K562 (cell line): ENCODE data around the gene THADA. TPM values are rescaled to one million over a fixed set of nuclear protein-coding genes. Genes with fewer than 3 reads are reported as not detected.

Source experiments
- CLOCK ChIP-seq: fragments of 250-450 bp; sonication (Bioruptor Pico); IDR thresholded peaks from 2 replicates; pipeline ENCODE4 v1.4.0; 2020; ENCODE audit warnings: mild to moderate bottlenecking, moderate library complexity, borderline replicate concordance
- DIDO1 ChIP-seq: fragments of 450-650 bp; IDR thresholded peaks from 2 replicates; pipeline ENCODE4 v1.6.1; 2016; ENCODE audit warnings: low read depth, missing biosample characterization, missing genetic modification characterization
- HOMEZ ChIP-seq: fragments of 250-450 bp; sonication (Bioruptor Pico); IDR thresholded peaks from 2 replicates; pipeline ENCODE4 v1.4.0; 2020; ENCODE audit warnings: mild to moderate bottlenecking, moderate library complexity
- IFI16 ChIP-seq: fragments of 250-450 bp; sonication (Bioruptor Pico); IDR thresholded peaks from 2 replicates; pipeline ENCODE4 v2.1.2; 2022; ENCODE audit warnings: mild to moderate bottlenecking, inconsistent platforms
- NFYB ChIP-seq: IDR thresholded peaks from 2 replicates; pipeline ENCODE4 v1.6.1; 2011; ENCODE audit warnings: mild to moderate bottlenecking, moderate library complexity; ENCODE audit not compliant: insufficient read length; ENCODE audit errors: extremely low read depth
- PHB ChIP-seq: fragments of 250-450 bp; sonication (Bioruptor Pico); IDR thresholded peaks from 2 replicates; pipeline ENCODE4 v1.5.0; 2021
- RBM14 ChIP-seq: fragments of 200-400 bp; formaldehyde crosslinking; IDR thresholded peaks from 2 replicates; pipeline ENCODE4 v1.6.1; 2018; ENCODE audit warnings: low read depth, mild to moderate bottlenecking, low read length, moderate library complexity, borderline replicate concordance; ENCODE audit not compliant: insufficient read depth
- RBM34 ChIP-seq: fragments of 200-400 bp; formaldehyde crosslinking; IDR thresholded peaks from 2 replicates; pipeline ENCODE4 v1.6.1; 2018; ENCODE audit warnings: low read length, borderline replicate concordance; ENCODE audit not compliant: insufficient read depth
- RCOR1 ChIP-seq, 2 experiments: IDR thresholded peaks; 2 replicates each; pipeline ENCODE4 v1.6.1; 2012; ENCODE audit warnings: low read depth in 2 of 2, low read length in 2 of 2, borderline replicate concordance in 1 of 2, improper control_type of control experiment in 1 of 2
- RHOXF2B ChIP-seq: fragments of 250-450 bp; sonication (Bioruptor Pico); conservative IDR thresholded peaks from 2 replicates; pipeline ENCODE4 v1.5.1; 2021
- TCF7L2 ChIP-seq: fragments of 150-350 bp; IDR thresholded peaks from 2 replicates; pipeline ENCODE4 v1.6.1; 2016; ENCODE audit warnings: low read depth, mild to moderate bottlenecking, low read length, moderate library complexity
- TEAD1 ChIP-seq, 2 experiments: fragments of 450-650 bp in 1 of 2; sonication (generic) in 1 of 2; formaldehyde crosslinking; IDR thresholded peaks; 2 replicates each; pipeline versions ENCODE4 v1.4.0 to v1.8.0; 2020 to 2022; ENCODE audit warnings: mild to moderate bottlenecking in 2 of 2, missing genetic modification reagents in 1 of 2
- USF2 ChIP-seq: sonication (generic); formaldehyde crosslinking; IDR thresholded peaks from 2 replicates; pipeline ENCODE4 v1.5.0; 2020; ENCODE audit warnings: missing genetic modification reagents
- WHSC1 ChIP-seq: IDR thresholded peaks from one replicate; pipeline ENCODE4 v1.6.1; 2012; ENCODE audit warnings: low read length, control low read depth, inconsistent platforms
- ZNF444 ChIP-seq: fragments of 250-450 bp; sonication (Bioruptor Pico); IDR thresholded peaks from 2 replicates; pipeline ENCODE4 v1.4.0; 2020; ENCODE audit warnings: mild to moderate bottlenecking, moderate library complexity
- ZNF561 ChIP-seq: fragments of 450-650 bp; formaldehyde crosslinking; conservative IDR thresholded peaks from 2 replicates; pipeline ENCODE4 v1.4.0; 2020; ENCODE audit warnings: mild to moderate bottlenecking, moderate library complexity
- polyA plus RNA-seq, 8 experiments: library from polyadenylated mRNA; depleted of rRNA in 4 of 8; stranded (reverse) in 5 of 8; unstranded in 3 of 8; fragments of >200 nt; fragmentation: Nextera tagmentation in 2 of 8; fragmentation: Illumina TruSeq in 1 of 8; extraction: Ambion mirVana in 2 of 8; extraction: Trizol in 1 of 8; gene quantifications; 2 replicates each; pipeline versions ENCODE4 v1.2.1 to v1.2.3, GENCODE V29; 2011 to 2014; ENCODE audit warnings: inconsistent platforms in 1 of 8, missing spikeins in 1 of 8
- total RNA-seq, 7 experiments: library from RNA; depleted of rRNA in 6 of 7; stranded (reverse); fragments of >200 nt in 6 of 7; fragmentation: Illumina TruSeq in 2 of 7; extraction: Trizol in 2 of 7; gene quantifications; 2 replicates each; pipeline versions ENCODE4 v1.2.1 to v1.2.3, GENCODE V29; 2011 to 2021; ENCODE audit warnings: low replicate concordance in 1 of 7
- TF ChIP-seq, protein P1 (sequence below): fragments of 250-450 bp; sonication (Bioruptor Pico); IDR thresholded peaks from 2 replicates; pipeline ENCODE4 v1.8.0; 2021; ENCODE audit warnings: mild to moderate bottlenecking, moderate library complexity
- TF ChIP-seq, protein P2 (sequence below): sonication (generic); formaldehyde crosslinking; IDR thresholded peaks from 2 replicates; pipeline ENCODE4 v1.8.1; 2023; ENCODE audit warnings: mild to moderate bottlenecking, missing genetic modification reagents

Gene THADA
- total and polyA plus RNA-seq, 9 of the 15 experiments (the other 6 are each of a cell fraction or from before 2014, with no cell fraction given): 17.8 to 34.7 (median 31.9) TPM

DNA sequence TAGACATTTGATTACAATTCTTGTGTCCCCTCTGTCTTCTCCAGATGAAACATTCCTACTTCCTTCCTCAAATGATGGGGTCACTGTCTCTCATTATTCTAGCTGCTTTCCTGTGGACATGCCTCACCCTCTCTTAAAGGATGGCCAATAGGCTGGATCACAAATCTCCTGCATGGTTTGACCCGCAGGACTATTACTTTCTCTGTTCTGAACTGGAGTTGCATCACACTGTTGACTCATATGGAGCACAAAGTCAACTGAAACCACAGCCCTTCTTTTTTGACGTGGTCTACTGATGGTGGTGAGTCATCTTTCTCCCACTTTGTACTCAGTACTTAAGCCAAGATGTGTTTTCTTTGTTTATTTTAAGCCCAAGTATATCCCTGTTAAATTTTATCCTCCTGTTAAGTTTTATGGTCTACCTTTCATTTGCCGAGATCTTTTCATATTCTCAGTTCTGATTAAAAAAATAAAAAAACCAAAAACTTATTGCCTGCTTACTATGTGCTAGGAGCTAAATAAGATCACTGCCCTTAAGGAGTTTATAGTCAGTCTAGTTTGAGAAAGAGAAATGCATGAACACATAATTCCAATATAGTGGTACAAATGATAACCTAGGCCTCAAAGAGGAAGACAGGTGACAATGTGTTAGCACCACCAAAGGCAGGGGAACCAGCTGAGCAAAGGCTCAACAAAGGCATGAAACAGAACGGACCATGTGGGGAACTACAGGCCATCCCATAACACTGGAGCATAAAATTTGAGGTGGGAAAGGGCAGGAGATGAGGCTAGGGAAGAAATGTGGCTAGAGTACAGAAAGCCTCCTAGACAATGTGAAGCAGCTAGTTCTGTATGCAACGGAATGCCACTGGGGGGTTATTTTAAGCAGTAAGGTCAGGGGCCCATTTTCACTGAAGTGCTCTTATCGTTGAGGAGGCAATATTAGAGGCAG is 301.8 kb downstream of the THADA start (continued):
- no peak for TF ChIP-seq CLOCK (CRISPR knock-in tag)
- TF ChIP-seq RBM34: no peak
- TF ChIP-seq IFI16 (CRISPR knock-in tag): peak; percentile 74; the same call in 1 of the 2 replicates
- peak; percentile 73 for TF ChIP-seq ZNF444 (CRISPR knock-in tag)
- TF ChIP-seq USF2 (CRISPR knock-in tag): no peak
- peak; percentile 67; the same call in 1 of the 2 replicates for TF ChIP-seq DIDO1 (tag)
- TF ChIP-seq, protein P1, sequence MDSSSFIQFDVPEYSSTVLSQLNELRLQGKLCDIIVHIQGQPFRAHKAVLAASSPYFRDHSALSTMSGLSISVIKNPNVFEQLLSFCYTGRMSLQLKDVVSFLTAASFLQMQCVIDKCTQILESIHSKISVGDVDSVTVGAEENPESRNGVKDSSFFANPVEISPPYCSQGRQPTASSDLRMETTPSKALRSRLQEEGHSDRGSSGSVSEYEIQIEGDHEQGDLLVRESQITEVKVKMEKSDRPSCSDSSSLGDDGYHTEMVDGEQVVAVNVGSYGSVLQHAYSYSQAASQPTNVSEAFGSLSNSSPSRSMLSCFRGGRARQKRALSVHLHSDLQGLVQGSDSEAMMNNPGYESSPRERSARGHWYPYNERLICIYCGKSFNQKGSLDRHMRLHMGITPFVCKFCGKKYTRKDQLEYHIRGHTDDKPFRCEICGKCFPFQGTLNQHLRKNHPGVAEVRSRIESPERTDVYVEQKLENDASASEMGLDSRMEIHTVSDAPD (CRISPR knock-in tag): no peak
- no peak for TF ChIP-seq RBM14
- TF ChIP-seq PHB (CRISPR knock-in tag): no peak
- TF ChIP-seq RCOR1 (IDR thresholded peaks at IDR 0.05; ENCODE audit: borderline replicate concordance in 1 of 2, low read depth in 2 of 2, low read length in 2 of 2): peak in 1 of 2 experiments; percentile 90; a peak in 2 of 4 replicates
- TF ChIP-seq TCF7L2: no peak
- TF ChIP-seq ZNF561 (CRISPR knock-in tag): no peak
- no peak for TF ChIP-seq WHSC1
- TF ChIP-seq TEAD1 (CRISPR knock-in tag; IDR thresholded peaks at IDR 0.05): peak in 1 of 2 experiments; percentile 66; a peak in 2 of 4 replicates
- TF ChIP-seq, protein P2, sequence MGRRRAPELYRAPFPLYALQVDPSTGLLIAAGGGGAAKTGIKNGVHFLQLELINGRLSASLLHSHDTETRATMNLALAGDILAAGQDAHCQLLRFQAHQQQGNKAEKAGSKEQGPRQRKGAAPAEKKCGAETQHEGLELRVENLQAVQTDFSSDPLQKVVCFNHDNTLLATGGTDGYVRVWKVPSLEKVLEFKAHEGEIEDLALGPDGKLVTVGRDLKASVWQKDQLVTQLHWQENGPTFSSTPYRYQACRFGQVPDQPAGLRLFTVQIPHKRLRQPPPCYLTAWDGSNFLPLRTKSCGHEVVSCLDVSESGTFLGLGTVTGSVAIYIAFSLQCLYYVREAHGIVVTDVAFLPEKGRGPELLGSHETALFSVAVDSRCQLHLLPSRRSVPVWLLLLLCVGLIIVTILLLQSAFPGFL: no peak
- TF ChIP-seq RHOXF2B: no peak; the same call in 1 of the 2 replicates
- no peak for TF ChIP-seq NFYB
- no peak for TF ChIP-seq HOMEZ (CRISPR knock-in tag)
